DMS 273 (cell line): ENCODE results near the gene CXCL14.

Experiments used
- DNase-seq: peaks from one replicate; lab custom pipeline; 2025; ENCODE audit not compliant: unreplicated experiment; lab: John Stamatoyannopoulos, UW

CXCL14 gene, protein sequence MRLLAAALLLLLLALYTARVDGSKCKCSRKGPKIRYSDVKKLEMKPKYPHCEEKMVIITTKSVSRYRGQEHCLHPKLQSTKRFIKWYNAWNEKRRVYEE

GRCh38 chr5:135578685-135579341 lies at the start of gene CXCL14:
TSS of gene CXCL14 (minus strand) at chr5:135578991. CDS start at chr5:135578778, 213 bp downstream.
- peak; percentile 88 for DNase-seq

DNA sequence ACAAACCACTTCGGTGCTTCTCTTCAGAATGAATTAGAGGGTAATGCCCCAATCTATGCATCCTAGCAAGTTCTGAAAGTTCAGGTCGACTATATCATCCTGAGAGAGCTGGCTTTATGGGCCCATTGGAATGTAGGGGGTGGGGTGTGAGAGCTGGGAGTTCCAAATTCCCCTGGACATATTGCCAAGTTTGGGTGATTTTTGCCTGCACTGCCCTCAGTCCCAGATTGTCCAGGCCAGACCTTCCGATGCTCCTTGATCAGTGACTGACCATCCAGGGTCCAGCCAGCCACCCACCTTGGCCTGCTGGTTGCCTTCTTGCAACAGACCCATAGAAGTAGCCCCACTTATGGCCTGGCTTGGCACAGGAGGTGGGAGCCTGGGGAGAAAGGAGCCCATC lies 47.8 kb upstream of the CXCL14 start:
- DNase-seq = no peak

- DNase-seq = no peak
Measured at GRCh38 chr5:135625961-135626360, 47.2 kb upstream of the CXCL14 start.

- no peak for DNase-seq
Measured at GRCh38 chr5:135625486-135625885, 46.7 kb upstream of the CXCL14 start.

DNA sequence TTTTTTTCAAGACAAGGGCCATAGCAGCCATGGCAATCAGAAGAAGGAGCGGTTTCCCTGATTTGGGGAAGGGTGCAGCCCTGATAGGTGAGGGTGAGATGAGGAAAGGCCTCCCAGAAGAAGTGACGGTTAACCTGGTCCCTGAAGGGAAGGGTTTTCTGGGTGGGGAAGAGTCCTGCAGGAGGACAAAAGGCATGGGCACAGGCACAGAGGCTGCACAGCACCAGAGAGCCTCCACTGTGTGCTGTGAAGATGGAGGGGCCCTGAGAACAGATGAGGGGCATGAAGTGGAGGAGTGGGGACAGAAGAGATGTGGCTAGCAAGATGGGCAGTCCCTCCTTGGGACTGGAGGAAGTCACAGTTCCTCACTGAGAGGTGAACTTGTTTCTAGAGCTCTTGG lies 46.3 kb upstream of the CXCL14 start:
- DNase-seq = no peak

DNA sequence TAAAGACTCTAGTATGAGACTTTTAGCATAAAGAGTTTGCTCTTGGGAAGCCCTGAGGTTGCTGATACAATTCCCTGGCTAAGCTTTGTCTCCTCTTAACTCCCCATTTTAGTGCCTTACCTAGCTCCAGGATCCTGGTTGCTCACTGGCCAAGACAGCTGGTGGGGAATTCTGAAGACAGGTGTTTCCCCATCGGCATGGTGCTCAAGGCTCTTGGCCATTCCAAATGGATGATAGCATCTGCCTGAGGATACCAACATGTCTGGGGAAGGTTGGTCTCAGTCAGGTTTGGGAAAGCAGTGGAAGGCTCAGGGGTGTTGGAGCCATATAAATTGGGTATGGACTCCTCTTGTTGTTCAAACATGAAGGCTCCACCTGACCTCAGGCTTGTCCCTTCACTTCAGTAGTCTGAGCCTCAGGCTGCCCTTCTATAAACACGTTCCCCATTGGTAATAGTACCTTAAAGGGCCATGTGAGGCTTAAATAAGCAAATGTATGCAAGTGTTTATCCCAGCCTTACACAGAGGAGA lies 44.5 kb upstream of the CXCL14 start:
- DNase-seq = no peak

DNA sequence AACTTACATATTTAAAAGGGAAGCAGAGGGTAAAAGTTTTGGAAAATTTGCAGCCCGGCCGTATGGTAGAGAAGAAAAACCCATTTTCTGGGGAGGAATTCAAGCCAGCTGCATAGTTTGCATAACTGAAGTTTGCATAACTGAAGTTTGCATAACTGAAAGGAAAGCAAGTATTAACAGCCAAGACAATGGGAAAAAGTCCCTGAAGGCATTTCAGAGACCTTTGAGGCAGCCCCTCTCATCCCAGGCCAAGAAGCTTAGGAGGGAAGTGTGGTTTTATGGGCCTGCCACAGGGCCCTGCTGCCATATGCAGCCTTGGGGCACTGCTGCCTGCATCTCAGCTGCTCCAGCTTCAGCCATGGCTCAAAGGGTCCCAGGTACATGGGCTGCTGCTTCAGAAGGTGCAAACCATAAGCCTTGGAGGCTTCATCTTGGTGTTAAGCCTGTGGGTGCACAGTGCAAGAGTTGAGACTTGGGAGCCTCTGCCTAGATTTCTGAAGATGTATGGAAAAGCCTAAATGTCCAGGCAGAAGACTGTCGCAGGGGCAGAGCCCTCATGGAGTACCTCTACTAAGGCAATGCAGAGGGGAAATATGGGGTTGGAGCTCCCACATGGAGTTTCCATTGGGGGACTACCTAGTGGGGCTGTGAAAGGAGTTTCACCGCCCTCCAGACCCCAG lies 36.9 kb upstream of the CXCL14 start:
- DNase-seq = no peak

GRCh38 chr5:135615171-135615570 lies 36.4 kb upstream of the CXCL14 start:
- no peak for DNase-seq

- no peak for DNase-seq
Measured at GRCh38 chr5:135609981-135610380, 31.2 kb upstream of the CXCL14 start.

DNA sequence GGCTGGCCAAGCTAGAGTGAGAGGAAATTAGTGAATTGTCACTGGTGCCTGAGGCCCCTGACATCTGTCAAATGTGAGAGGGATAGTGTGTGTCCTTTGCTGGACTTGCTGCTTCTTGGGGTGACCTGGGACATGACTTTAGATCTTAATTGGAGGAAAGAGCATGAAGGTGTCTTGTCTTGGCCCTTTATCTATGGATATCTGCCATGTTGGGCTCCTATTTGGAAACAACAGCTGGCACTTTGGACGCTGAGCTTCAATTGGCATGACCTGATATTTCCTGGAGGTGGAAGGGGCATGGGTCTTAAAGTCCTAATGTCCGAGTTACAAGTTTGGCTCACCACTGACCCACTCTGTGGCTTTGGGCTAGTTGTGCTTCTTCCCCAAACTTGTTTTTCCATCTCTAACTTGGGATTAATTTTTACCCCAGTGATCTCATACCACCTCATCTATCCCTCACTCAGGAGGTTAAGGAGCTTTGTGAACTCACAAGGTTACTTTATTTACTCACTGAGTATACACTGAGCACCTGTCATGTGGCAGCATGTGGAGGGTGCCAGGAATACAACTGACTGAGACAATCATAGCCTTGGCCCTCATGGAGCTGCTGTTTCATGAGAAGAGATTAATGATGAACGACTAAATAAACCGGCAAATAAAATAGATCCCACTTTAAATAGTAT lies 30.1 kb upstream of the CXCL14 start:
- no peak for DNase-seq

DNA sequence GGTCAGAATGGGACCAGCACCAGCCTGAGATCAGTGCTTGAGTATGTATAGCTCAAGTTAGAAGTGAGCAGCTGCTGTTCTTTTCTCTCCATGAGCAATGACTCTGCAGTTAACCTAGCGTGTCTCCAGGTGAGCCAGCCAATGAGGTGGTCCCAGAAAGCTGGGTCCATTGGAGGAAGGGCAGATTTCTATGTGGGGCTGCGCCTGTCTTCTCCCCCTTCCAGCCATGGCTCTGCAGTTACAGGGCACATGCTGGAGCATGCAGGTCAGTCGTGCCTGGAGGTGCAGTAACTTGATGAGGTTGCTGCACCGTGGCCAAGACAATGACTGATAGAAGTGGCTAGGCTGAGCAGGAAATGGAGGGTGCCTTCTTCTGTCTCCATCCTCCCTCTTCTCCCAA lies 29.6 kb upstream of the CXCL14 start:
- DNase-seq = no peak

- no peak for DNase-seq
Measured at GRCh38 chr5:135606431-135606830, 27.6 kb upstream of the CXCL14 start.

DNA sequence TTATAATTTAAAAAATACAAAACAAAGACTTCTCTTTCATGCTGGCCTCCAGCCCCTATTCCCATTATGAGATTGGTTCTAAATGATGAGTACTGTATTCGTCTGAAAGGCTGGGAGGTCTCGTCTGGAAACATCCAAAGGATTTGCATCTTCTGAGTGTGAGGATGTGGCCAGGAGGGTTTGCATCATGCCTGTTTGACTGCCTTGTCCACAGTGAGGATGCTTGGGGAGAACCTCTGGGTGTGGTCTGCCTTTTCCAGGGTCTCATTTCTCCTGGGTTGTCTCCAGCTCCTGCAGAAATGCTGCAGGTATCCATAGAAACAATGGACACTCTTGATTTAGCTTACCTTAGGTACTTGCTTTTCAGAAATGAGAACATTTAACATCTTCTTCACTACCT lies 26.4 kb upstream of the CXCL14 start:
- DNase-seq = no peak

GRCh38 chr5:135604056-135604455 lies 25.3 kb upstream of the CXCL14 start:
- no peak for DNase-seq

DNA sequence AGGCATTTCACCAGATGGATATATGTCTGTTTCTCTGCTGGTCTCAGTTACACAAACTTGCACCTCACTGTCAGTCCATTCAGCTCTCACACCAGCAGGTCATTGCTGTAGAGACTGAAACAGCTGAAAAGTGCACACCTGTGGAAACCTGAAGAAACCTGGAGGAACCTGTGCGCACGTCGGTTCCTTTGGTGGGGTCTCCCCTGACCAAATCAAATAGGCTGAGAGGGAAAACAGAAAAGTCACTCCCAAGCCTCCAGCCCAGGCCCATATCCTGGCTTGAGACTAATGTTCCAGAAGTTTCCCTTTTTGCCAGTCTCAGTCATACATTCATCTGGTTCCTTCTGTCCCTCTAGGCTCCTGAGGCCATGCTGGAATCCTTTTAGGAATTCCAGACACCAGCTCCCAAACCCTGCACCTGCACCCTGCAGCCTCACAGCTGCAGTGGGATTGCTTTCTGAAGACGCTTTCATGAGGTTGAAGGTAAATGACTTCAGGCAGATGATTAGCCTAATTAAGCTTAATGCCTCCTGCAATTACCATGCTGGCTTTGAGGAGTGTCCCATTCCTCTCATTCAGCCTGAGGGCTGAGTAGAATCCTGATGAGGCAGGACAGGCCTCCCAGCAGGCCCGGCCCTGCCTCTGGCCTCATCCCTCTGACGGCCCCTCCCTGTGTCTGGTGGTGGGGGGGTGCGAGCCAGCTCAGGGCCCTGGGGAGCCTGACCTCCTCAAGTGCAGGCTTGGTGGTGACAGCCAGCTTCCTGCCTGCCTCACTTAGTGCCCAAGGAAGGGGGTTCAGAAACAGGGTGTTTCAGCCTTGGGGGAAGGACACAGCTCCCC lies 24.3 kb upstream of the CXCL14 start:
- no peak for DNase-seq

DNA sequence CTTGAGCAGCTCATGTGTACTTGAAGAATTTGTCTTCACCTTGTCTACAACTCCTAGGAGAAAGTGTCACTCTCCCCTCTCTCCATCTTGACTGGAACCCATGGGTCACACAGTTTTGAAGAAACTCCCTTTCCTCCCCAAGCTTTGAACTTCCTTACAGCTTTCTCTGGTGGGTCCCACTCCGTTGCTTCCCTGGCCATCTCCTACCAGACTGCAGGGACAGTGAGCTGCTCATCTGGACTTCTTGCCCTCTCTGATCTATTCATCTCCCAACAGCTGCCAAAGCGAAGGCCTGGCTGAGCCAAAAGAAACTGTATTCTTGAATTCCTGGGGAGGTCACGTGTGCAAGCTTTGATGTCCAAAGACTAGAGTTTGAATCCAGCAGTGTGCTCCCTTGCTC lies 22.7 kb upstream of the CXCL14 start:
- DNase-seq = no peak

GRCh38 chr5:135600971-135601381 lies 22.2 kb upstream of the CXCL14 start:
- DNase-seq = no peak

DNA sequence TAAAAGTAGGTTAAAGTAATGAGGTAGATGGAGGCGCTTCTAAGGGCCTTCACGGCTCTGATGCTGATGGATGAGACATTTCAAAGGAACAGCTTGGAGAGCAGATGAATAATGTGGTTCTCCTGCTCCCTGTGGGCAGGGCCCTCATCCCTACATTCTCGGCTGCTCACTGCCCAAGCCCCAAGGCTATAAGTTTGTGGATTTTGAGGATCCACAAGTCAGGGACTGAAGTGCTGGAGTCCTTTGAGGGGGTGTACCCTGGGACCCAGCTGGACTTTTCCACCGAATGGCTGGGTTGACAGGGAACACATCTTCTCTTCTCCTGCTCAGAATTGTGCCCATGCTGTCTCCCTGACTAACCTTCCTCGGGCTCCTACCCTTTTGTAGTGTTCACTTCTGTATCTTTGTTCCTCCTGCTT lies 21.4 kb upstream of the CXCL14 start:
- no peak for DNase-seq

DNA sequence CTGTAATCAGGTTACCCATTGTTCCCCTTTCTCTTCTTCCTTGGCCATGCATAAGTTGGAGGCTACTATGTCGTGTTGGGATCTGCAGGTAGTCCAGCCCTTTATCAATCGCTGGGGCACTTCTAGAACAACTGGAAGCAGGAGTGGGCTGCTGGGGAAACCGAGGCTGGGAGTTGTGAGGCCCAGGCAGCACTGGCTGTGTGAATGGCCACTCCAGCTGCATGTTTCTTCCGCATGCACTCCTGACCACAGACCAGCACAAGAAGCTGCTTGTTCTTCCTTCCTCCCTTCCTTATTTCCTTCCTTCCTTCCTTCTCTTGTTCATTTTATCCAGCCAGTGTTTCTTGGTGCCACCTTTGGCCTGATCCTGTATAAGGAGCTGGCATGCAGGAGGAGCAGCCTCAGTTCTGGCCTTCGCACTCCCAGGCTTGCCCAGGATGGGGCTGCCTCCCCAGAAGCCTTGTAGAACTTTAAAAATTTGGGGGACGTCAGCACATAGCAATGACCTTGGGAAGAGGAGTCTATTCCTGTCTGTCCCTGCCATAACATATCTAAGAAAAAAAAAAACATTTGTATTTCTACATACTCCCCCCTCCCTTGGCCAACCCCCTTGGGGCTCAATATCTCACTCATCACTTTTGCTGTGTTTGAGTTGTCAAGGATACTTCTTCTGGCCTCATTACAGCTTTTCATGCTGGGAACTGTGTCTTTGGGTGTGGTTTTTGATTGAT lies 20.8 kb upstream of the CXCL14 start:
- no peak for DNase-seq

DNA sequence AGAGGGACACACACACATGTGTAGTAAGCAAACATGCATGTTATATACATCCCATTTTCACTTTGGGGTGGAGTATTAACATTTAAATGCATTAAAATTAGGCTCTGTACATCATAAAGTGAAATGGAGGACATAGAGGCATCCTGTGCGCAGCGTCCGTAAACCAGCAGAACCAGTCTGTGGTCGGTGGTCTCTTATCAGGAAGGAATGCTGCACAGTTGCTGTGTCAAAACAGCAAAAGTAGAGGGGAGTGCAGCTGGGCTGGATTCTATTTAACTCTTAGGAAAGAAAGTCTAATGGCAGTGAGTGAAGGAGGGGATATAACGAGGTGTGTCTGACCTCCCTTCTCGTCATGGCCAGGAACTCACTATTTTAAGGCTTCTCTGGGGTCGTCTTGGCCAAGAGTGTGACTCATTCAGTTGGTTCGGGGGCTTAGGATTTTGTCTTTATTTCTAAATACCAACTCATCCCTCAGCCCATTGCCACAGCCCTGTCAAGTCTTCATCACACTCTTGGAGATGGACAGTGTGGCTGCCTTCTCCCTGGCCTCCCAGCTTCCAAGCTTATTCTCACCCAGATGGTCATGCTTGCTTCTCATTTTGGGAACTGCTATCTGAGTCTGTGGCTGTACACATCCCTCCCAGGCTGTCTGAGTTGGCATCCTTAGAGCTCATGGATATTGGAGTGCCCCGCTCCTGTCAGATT lies 20.1 kb upstream of the CXCL14 start:
- DNase-seq = no peak
